SIG-M5 (cell line): ENCODE data around the gene RBL2.
A peak's percentile ranks its signal among the peaks of the same experiment; 100 is the strongest.

ENCODE experiments used
- DNase-seq: peaks from one replicate; lab custom pipeline; 2025; lab: John Stamatoyannopoulos, UW

RBL2 gene

DNA sequence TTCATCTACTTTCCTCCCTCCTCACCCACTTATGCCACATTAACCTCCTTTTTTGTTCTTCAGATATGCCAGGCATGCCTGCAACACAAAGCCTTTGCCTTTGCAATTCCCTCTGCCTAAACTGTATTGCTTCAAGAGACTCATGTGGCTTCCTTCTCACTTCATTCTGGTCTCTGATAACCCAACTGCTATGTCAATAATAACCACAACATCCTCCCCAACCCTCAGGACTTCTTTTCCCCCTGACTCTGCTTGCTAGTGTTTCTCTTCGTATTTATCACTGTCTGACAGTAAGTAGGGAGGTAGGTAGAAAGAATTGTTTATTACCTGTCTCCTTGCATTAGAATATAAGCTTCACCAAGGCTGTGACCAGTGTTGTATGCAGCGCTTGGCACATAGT is 22.4 kb downstream of the RBL2 start:
- DNase-seq: no peak

GRCh38 chr16:53457670-53458069 is 23.4 kb downstream of the RBL2 start:
- no peak for DNase-seq

DNA sequence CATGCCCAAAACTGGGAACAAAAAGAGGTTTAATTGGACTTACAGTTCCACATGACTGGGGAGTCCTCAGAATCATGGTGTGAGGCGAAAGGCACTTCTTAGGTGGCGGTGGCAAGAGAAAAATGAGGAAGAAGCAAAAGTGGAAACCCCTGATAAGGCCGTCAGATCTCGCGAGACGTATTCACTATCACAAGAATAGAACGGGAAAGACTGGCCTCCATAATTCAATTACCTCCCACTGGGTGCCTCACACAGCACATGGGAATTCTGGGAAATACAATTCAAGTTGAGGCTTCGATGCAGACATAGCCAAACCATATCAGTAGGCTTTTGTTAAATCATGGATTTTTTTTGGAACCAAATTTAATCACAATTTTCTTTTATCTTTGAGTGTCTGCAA is 24.4 kb downstream of the RBL2 start:
- no peak for DNase-seq

DNA sequence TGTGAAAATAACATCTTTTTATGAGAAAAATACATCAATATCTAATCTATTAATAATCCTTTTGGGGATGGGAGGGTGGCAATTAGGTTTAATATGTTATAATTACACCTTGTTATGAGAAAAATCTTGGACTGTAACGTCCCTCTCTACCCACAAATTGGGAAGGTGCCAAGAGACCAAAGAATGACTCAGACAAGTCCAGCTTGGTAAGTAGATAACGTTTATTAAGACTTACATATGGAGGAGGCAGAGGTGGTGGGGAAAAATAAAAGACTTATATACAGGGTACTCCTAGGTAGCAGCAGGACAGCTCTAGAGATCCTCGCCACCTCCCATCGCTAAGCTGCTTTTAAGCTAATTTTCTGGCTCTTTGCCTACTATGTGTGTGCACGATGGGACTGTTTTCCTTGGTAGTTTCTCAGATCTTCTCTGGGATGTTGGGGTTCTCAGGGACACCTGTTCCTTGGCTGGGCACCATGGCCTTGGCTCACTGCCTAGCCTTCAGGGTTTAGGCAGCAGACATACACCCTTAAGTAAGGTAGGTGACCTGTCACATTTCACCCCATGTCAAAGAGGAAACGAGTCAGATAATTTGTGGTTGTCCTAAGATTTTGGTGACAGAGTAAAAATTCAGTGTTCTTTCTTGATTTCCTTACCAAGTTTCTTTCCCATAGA is 31.5 kb downstream of the RBL2 start:
- no peak for DNase-seq

DNA sequence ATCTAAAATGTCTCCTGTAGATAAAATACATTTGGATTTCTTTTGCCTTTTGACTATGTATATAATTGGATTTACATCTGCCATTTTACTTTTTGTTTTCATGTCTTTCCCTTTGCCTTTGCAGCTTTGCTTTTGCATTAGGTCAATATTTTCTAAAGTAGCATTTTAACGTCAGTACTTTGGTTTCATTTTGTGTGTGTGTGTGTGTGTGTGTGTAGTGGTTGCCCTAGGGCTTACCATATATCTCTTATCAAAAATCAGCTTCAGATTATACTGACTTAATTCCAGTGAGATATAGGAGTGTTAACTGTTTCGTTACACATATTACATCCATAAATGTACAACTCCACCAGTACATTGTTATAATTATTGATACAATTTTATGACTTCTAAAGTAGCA is 42.6 kb downstream of the RBL2 start:
- no peak for DNase-seq

DNA sequence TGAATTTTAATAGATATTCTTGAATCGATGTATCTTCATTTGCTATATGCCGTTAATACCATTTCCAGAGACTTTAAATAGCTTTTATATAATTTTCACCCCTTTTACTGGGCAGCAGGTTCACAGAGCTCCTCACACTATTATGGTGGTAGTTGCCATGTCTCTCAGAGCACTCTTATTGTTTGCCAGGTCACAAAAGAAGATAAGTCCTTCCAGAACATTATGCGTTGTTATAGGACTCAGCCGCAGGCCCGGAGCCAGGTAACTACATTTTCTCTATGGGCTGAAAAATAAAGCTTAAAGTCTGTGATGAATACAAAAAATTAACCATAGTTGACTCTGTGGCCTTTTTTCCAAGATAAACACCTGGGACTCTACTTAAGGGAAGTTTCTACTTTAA is 44.7 kb downstream of the RBL2 start:
- no peak for DNase-seq

DNA sequence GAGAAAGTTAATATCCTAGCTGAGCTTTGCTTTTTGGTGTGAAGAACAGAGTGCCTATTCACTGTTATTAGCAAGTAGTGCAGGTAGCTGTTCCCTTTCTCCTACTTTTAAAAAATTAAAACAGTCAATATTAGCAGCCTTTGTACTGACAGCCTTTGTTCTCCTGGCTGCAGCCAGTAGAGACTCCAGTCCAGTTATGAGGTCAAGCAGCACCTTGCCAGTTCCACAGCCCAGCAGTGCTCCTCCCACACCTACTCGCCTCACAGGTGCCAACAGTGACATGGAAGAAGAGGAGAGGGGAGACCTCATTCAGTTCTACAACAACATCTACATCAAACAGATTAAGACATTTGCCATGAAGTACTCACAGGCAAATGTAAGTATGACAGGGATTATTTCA is 46.1 kb downstream of the RBL2 start:
- no peak for DNase-seq

- DNase-seq: peak; percentile 32
Observed at GRCh38 chr16:53482123-53482522, 47.9 kb downstream of the RBL2 start.

- DNase-seq: no peak
Observed at GRCh38 chr16:53484542-53484941, 50.3 kb downstream of the RBL2 start.

GRCh38 chr16:53486230-53486629 is 52.0 kb downstream of the RBL2 start:
- no peak for DNase-seq

DNA sequence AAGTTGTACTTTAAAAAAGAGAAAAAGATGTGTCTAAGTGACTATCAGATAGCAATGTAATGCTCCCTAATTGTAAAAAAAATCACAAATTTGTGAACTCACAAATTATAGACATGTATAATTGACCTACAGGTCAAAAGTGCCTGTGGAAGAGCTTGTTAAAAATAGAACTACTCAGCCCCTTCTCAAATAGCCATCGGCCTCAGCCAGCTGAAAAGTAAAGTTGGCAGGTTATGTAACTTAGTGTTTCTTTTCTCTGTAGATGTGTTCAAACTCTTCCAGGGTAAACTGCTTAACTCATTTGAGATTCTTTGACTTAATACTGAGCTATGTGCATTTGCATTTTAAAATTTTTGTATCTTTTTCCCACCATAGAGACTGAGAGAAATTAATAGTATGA is 55.5 kb downstream of the RBL2 start:
- DNase-seq: no peak

DNA sequence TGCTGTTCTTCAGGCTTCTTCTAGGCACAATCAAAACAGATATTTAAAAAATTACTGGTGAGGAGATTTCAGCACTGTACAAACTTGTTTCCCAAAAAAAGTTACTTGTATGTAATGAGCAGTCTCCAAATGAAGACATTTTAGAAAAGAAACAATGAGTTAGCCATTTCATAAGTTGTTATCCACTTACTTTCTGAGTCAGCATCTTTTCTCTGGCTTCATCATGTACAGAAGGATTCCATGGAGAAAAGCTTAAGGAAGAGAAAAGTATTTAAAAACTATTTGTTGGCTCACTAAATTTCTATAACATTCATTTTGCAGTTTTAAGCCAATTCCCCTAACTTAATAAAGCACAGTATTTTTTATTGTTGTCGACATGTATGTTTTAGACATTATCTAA is 58.2 kb downstream of the RBL2 start:
- DNase-seq: no peak

- no peak for DNase-seq
Observed at GRCh38 chr16:53494636-53495035, 60.4 kb downstream of the RBL2 start.

GRCh38 chr16:53495325-53495724 is 61.1 kb downstream of the RBL2 start:
- no peak for DNase-seq

DNA sequence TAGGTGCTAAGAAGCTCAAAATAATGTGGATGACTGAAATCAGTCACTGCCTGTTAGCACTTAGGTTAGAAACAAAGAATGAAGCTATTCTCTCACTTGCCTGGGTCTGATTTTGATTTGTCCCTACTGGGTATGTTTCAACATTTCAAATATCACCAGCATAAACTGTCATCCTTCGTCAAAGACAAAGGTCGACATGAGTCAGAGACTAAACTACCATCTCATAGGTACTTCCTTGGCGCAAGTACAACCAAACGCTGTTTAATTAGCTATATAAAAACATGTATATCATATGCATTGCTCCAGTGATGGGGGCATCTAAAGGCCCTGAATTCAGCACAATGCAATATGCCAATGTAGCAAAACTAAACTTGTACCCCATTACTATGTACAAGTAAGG is 64.7 kb downstream of the RBL2 start:
- DNase-seq: no peak

DNA sequence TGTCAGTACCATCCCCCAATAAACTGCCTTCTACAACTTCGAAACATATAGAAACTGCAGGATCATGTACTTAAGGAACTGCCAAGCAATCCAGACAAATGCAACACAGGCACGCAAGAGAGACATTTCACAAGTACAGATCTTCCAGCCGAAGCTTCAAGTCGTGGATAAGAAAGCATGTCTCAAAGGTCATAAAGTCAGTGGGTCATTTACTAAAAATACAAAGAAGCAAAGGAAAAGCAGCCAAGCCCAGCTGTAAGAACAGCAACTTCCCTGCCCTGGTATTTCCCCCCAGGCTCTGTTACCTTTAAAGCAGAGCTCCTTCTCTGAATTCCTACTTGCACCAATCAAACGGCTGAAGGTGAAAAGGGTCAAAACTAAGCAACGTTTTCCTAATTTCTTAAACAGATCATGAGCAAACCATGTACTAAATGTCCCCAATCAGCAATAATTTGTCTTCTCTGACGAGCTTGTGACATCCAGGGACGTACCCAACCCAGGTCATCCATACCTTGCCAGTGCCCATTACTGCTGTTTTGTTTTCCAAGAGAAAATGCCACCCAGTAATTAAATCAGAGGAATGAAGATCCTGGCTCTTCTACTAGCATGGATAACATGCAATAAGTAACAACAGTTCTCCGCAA is 67.1 kb downstream of the RBL2 start:
- no peak for DNase-seq

GRCh38 chr16:53502331-53503269 is 68.3 kb downstream of the RBL2 start, which contains the start of gene AKTIP:
Gene AKTIP, minus strand, starts transcription at chr16:53503209. Its CDS starts 2,950 bp downstream, at chr16:53500259.
- no peak for DNase-seq

GRCh38 chr16:53503270-53503923 is 69.1 kb downstream of the RBL2 start:
- peak; percentile 97 for DNase-seq

GRCh38 chr16:53503991-53504663 is 69.9 kb downstream of the RBL2 start:
- no peak for DNase-seq

- DNase-seq: no peak
Observed at GRCh38 chr16:53504665-53505064, 70.4 kb downstream of the RBL2 start.

DNA sequence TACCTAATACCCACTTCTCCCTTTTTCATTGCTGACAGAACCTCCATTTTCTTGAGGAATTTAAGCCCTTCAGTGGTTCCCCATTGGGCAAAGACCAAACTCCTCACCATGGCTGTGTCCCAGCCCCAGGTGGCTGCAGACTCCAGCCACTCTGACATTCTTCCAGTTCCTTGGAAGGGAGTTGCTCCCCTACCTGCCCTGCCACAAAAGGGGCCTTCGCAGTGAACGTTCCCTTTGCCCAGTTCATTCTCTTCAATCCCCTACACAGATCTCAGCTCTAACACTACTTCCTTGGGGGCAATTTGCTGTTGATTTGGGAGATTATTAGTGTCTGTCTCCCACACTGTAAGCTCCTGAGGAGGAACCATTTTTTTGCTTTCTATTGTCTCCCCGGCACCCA is 72.0 kb downstream of the RBL2 start:
- no peak for DNase-seq
